ENCODE data around the gene TMC1.

The TMC1 gene

DNA sequence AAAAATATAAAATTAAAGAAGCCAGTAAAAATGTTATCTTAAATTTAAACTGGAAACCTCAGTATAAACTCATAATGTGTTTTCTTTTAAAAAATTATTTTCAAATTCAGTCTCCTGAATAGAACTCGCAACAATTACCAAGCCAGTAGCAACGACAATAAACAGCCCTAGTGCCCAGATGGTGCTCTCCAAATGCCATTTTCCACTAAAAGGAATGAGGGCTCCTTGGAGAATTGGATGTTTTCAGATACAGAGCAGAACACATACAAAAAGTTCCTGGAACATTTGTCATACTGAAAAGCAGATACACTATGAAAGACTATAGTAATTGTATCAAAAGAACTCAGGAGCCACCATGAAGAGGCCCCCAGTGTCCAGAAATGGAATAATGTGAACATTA lies 97.4 kb downstream of the TMC1 start:
- DNase-seq: no peak

DNA sequence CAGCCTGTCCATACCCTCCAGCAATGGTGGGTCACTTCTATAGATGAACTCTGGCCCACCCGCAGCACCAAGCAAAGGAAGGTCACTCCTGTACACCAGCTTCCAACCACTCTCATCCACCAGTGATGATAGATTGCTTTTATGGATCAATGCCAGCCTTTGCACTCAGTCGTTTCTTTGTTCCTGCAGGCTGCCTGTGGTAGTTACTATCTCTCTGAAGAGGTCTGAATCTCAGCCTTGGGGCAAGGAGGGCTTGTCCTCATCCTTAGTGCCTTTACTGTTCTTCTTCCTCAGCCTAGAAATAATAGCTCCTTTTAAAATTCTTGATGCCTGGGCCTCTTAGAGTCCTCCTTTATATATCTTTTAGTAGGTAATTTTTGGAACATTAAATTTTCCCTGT lies 100.8 kb downstream of the TMC1 start:
- DNase-seq: no peak

DNA sequence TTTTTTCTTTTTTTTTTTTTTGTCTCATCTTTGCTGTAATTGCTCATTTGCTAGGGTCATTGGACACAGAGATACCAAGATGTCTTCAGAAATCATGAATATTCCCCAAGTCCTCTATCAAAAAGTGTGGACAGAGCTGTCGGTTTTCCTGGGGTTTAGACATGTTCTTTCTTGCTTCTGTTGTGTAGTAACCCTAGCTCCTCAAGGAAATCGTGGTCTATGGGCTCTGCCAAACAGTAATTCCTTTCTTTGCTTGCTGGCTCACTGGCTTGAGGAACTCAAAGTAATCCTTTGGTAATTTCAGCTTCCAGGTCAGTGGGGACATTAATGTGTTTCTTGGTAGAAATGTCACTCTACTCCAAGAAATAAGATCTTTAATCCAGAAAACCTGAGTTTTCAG lies 101.7 kb downstream of the TMC1 start:
- DNase-seq: no peak

DNA sequence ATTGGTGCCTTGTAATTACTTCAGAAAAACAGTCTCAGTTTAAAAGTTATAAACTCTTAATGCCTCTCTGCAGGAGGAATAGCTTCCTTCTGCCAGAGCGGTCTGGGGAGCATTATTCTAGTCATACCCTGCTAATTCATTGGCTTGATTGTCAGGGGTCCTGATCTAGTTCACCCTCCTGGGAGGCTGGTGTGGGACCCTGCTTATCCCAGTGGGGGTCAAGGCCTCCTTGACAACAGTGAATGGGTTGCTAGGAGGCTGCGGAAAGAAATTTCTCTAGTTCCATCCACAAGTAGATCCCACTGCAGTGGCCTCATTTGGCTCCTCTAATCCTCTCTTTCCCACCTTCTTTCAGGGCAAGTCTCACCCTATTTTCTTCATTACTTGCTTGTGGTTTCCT lies 105.7 kb downstream of the TMC1 start:
- DNase-seq: no peak

DNA sequence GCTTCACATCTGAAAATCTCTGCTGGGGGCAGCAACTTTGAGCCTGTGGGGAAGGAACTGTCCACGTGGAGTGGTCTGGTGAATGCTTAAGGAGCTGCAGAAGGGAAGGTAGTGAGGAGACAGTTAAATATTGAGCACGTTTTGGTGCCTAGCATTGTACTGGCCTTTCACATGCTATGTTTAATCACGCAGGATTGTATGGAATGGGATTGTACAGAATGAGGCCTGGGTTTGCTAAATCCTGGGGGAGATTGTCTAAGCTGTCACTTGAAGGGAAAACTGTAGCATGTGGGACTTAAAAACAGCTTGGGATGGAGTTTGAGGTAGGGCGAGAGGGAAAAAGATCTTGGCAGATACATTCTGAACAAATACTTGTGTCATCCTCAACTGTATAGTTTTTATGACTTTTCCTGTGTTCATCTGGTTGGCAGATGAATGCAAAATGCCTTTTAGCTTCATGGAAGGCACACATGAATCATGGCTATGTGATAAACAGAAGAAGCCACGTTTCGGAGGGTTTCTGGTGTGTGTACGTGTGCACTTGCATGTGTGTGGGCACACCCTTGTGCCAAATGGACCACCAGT lies 106.6 kb downstream of the TMC1 start:
- DNase-seq: no peak

DNA sequence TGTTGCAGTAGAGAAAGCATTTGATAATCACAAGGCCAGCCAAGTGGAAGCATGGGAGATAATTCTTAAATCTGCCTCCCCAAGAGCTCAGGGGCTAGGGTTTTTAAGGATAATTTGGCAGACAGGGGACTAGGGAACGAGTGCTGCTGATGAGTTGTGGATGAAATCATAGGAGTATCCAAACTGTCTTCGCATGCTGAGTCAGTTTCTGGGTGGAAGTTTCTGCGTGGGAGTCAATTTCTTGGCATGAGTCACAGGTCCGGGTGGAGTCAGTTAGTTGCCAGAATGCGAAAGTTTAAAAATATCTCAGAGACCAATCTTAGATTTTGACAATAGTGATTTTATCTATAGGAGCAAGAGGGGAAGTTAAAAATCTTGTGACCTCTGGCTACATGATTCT lies 112.6 kb downstream of the TMC1 start:
- DNase-seq: no peak

DNA sequence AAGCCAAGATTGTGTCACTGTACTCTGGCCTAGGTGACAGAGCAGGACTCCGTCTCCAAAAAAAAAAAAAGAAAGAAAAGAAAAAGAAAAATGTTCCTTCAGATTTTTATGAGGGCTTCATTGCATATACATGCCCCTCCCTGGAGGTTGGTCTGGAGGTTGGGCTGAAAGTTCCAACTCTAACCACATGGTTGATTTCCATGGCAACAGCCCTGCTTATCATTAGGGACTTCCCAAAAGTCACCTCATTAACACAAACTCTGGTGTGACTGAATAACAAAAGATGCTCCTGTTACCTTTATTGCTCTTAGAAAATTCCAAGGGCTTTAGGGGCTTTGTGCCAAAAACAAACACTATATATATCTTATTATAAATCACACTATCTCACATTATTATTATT lies 113.8 kb downstream of the TMC1 start:
- DNase-seq: no peak

DNA sequence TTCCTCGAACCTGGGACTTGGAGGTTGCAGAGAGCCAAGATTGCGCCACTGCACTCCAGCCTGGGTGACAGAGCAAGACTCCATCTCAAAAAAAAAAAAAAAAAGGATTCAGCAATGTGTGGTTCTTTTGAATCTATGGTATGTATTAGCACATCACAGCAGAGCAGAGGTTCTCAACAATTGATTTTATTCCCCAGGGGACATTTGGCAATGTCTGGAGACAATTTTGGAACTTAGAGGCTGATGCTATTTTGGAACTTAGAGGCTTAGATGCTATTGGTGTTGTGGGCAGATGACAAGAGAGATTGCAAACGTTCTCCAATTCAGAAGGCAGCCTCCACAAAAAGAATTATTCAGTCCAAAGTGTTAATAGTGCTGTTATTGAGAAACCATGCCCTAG lies 115.2 kb downstream of the TMC1 start:
- DNase-seq: no peak

DNA sequence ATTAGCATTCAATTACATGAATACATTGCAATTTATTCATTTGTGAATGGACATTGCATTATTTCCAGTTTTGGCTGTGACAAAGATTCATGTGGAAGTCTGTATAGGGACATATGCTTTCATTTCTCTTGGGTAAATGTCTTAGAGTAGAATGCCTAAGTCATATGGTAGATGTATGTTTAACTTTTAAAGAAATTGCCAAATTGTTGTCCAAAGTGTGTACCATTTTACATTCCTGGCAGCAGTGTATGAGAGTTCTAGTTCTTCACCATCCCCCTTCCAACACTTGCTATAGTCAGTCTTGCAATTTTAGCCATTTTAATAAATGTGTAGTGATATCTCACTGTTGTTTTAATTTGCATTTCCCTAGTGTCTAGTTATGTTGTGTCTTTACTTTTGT lies 122.2 kb downstream of the TMC1 start:
- no peak for DNase-seq

DNA sequence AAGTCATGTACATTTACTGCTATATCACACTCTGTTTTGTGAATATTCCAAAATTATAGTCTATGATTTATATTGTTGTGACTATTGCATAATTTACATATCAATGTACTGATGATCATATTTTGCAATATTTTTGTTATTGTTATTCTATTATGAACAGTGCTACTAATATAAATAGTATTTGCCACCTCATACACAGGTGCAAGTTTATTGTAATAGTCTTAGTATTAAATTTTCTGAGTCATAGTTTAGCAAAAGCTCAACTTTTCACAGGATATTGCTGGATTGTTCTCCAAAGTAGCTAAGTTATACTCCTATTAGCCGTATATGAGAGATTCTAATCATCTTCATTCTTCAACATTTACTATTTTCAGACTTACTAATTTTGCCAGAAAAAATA lies 124.7 kb downstream of the TMC1 start:
- DNase-seq: no peak

DNA sequence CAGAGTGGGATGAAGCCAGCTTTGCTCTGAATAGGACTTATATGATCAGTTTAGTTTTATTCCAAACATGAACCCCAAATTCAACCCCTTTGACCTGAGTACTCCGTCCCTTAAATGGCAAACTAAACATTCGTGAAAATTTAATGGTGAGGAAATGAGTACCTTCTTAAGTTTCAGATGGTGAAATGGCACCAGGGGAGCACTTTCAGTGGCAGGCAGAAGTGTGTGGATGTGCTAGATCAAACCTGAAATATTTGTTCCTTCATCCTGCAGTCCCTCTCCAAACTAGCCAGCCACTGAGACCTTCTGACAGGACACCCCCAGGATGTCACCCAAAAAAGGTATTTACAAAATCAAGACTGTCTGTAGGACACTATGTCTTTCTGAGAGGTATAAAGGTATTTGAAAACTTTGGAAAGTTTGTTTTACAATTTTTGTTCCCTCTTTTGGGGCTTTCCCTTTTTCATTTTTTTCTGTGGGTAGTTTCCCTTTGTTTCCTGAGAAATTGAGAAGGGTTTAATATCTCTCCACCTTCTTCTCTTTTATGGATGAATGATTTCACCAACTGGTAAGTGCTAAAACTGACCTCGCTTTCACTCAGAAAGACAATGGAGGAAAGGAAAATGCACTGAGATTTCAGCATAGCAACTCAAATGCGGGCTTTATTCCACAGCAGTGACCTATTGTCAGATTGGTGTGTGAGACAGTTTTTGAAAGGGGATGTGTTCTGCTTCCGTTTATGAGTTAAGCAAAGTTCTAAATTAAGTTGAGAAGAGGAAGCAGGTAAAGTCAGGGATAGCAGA lies 127.1 kb downstream of the TMC1 start:
- no peak for DNase-seq

DNA sequence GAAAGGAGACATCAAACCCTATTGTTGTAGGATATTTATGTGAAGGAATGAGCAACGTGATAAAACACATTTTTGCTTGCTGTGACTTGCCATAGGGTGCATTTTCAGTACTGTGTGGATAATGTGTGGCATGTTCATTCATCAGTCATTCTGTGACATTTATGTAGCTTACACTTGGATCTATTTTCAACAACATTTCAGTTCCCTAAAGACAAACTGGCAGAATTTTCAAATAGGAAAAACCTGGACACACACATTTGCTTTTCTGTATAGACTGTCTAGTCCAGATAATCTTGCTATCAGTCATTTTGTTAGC lies 127.7 kb downstream of the TMC1 start:
- DNase-seq: no peak

DNA sequence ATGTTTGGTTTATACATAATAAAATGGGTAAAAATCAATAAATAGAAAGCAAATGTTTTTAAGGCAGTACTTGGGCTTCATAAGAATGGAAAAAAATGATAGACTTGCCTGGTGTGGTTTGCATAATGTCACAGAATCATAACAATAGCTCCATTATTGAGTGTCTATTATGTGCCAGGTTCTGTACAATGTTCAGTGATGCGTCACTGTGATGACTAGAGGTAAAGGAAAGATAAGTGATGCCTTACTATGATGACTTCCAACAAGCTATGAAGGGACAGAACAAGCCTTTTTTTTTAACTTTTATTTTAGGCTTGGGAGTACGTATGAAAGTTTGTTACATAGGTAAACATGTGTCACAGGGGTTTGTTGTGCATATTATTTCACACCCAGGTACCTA lies 128.8 kb downstream of the TMC1 start:
- DNase-seq: no peak

DNA sequence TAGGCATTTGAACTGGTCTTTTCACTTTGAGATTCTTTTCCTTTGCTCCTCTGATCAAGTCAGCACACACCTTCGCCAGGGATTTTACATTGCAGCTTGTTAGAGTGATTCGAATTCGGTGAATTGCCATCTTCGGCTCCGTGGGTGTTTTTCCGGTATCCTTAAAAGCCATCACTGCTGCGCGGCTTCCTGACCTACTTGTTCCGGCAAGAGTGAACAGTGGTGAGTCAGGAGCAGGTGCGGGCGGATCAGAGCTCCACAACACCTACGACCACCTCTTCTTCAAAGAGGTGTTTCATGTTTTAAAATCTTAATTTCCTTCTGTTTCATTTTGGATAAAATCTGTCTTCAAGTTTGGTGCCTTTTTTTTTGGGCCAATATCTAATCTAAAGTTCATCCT lies 134.6 kb downstream of the TMC1 start:
- no peak for DNase-seq

DNA sequence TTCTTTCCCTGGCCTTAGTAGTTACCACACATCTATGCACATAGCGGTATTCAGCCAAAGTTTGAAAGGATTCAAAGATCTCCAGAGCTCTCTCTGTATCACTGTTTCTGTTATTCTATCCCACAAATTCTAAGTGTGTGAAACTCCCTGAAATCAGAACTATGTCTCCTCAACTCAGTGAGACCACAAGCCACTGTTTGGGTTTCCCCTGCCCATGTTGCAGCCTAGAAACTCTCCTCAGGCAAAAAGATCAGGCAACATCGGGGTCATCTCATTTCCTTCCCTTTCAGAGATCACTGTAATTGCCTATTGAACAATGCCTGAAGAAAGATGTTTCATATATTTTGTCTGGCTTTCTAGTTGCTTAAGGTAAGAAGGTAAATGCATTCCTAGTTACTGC lies 135.6 kb downstream of the TMC1 start:
- no peak for DNase-seq

DNA sequence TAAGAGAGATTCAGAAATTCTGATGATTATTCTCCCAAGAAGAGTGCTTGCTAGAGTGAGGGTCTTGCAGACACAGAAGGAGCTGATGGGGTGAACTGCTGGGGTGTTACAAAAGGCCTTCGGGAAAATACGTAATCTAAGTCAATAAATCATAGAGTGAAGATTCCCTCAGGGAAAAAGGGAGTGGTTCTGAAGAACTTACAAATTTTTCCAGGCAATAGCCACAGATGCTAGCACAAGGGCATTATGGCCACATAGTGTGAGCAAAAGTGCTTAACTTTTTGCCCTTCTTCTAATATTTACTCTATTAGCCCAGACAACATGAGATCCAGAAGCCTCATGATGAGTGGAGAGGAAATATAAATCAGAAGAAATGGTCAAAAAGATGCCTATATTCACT lies 137.3 kb downstream of the TMC1 start:
- DNase-seq: no peak

DNA sequence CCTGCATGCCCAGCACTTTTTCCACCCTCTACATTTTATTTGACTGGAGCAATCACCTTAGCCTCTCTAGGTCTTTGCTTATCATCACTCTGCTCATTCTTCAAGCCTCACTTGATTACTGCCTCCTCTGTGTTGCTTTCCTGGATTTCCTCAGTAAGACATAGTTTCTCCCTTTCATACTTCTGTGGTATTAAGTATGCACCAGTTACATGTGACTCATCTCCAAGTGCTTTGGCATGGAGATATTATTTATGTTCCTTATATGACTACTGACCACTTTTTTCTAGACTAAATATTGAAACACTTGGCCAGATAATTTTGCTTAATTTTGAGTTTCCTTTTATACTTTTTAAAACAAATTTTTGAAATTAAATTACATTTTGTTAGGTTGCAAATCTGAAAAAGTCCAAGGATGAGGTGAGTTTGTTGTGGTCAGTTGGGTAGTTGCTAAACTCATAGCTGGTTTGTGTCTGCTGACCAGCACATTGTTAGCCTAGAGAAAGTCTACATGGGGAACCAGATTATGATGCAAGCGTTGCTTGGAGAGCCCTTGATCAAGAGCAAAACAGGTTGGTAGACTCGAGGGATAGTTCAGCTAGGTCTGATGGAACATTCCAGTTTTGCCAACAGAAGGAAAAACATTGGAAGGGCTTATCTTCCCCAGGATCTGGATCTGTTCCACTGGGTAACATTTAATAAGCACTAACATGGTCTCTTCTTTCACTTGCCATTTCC lies 140.2 kb downstream of the TMC1 start:
- no peak for DNase-seq

DNA sequence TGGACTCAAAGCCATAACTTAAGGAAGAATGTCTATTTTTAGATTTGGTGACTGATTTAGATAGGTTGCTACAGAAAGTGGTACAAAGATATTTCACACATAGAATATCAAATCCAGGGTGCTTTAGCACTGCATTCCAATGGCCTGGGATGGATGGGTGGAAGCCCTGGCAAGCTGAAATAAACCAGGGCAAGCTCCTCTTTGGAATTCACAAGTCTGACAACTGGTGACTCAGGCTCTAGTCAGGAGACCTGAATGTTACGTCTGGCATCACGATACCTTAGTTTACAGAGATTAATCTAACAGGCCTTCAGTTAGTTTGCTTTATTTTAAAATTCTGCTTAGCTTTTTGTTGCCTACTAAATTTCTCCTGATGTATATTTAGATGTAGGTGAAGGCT lies 144.0 kb downstream of the TMC1 start:
- DNase-seq: no peak

DNA sequence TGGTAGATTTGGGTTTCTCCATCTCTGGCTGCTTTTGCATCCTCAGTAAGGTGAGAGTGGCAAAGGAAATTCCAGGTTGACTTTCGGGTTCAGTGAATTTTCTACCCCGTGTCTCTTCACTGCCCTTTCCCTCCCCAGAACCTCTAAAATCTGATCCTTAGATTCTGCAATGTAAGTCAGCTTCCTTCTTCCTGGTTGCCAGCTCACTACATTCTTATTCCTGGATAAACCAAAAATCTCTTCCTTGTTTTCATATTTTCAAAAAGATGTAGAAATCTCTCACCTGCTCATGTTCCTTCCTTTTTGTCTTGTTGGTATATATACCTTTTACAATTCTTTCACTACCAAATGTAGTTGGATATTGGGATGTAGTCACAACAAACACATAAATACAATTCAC lies 145.8 kb downstream of the TMC1 start:
- DNase-seq: no peak

DNA sequence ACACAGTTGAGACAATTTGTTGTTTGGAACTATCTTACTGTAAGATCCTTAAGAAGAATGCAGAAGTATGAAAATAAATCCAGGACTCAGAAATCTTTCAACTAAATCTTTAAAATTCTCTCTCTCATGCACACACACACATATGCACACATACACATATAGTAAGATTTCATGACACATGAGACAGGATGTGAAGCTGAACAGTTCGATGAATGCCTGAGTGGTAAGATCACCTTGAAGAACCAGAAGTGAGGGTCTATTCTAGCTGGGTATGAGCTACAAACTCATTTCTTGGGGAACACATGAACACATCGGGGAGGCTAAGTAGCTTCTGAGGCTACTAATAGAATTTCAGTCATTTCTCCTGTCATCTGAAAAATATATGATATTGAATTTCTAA lies 153.6 kb downstream of the TMC1 start:
- DNase-seq: no peak

DNA sequence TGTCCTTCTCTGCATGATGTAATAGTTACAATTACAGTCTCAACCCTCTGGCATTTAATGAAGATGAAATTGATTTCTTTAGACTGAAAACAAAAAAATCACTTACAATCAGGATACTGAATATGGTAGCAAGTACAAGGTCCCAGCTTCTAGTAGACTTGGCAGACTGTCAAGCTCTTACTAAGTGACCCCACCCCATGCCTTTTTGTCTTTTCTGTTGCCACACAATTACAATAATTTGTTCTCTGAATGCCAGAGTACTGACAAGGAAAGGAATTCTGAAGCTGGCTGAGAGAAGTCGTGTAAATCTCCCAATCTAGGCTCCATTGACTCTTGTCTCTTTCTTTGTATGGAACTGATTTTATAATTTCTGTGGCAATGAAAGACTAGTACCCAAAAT lies 154.2 kb downstream of the TMC1 start:
- DNase-seq: no peak

DNA sequence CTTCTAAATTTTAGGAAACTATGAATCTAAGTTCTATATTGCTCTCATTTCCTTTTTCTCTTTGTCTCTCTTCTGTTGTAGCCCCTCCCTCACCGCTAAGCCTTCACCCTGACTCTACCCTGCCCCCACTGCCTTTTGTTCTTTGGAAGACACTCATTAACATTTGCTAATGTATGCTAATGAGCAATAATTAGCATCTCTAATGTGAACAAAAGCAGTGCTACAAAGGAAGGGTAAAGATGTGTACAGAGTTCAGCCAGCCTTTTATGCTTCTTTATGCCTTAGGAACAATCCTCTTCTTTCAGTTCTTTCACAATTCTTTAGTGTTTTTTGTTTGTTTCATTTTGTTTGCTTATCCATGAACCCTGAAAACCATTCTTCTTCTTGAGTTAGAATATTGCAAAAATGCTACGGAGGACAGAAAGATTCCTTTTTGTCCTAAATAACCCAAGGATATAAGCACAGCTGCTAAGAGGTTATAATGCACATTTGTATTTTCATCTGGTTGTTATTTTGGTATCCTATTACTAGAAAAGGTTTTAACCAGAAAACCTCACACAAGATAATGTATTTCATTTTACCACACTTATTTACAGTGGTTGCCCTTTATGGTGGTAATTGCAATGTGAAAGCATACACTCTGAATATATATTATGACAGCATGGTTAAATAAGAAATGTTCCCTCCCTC lies 159.3 kb downstream of the TMC1 start:
- DNase-seq: no peak

DNA sequence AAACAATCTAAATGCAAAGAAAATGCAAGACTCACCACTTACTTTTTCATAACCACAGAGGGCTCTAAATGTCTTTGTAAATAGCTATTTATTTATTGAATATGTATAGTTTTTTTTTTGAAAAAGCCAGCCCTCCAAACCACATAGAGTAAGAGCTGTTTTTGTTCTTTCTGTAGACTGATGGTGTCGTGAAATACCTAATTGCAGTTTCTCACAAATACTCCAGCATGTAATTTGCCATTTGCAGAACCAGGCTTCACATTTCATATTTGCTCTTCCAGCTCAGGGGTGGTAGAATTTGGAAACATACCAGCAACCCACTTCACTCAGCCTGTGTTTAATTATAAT lies 159.8 kb downstream of the TMC1 start:
- no peak for DNase-seq

DNA sequence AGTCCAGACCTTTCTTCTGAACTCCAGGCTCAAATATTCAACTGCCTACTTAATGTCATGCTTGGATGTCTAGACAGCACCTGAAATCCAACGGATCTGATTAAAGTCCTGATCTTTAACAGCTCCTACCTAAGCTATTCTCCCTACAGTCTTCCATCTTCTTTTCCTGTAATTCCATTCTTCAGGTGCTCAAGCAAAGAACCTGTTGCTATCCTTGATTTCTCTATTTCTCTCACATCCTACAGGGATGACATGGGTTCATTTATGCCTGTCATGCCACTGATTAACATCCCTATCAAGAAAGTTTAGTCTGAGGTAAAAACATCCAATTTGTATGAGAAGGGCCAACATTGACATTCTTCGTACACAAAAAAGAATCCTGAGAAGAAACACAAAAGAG lies 163.2 kb downstream of the TMC1 start:
- DNase-seq: no peak
